DMS 273 treated with DMSO at 0.1 percent for 48 hours (cell line): ENCODE results near the gene CSHL1.
"Not testable (repeated sequence)": the region's sequence is repeated elsewhere in the genome, so short reads cannot be mapped to it uniquely, and the experiment has no call there.

Source experiments
- DNase-seq: peaks from one replicate; lab custom pipeline; 2025; lab: John Stamatoyannopoulos, UW

CSHL1 gene

DNA sequence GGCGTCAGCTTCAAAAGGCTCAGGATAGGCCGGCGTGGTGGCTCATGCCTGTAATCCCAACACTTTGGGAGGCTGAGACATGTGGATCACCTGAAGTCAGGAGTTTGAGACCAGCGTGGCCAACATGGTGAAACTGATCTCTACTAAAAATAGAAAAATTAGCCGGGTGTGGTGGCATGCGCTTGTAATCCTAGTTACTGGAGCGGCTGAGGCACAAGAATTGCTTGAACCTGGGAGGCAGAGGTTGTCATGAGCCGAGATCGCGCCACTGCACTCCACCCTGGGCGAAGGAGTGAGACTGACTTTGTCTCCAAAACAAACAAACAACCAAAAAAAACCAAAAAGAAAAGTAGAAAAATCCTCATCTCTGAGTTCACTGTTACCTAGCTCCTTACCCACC is 25.9 kb downstream of the CSHL1 start:
- not testable (repeated sequence) for DNase-seq

DNA sequence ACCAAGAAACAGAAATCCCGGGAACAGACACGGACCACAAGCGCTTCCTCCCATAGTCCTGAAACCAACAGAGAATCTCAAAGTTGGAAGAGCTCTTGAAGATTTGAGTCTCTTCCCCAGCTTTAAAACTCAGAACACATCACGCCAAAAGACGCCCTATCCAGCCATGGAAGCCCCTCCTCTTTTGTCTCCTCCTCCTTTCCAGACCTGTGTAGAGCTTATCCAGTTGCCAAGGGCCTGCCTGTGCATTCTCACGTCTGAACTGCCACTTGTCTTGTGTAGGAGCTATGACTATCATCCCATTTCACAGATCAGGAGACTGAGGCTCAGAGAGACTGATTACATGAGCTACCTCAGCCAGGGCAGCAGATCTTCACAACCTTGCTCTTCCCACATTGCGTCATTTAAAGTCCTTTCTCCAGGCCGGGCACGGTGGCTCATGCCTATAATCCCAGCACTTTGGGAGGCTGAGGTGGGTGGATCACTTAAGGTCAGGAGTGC is 28.4 kb downstream of the CSHL1 start:
- DNase-seq: not testable (repeated sequence)

DNA sequence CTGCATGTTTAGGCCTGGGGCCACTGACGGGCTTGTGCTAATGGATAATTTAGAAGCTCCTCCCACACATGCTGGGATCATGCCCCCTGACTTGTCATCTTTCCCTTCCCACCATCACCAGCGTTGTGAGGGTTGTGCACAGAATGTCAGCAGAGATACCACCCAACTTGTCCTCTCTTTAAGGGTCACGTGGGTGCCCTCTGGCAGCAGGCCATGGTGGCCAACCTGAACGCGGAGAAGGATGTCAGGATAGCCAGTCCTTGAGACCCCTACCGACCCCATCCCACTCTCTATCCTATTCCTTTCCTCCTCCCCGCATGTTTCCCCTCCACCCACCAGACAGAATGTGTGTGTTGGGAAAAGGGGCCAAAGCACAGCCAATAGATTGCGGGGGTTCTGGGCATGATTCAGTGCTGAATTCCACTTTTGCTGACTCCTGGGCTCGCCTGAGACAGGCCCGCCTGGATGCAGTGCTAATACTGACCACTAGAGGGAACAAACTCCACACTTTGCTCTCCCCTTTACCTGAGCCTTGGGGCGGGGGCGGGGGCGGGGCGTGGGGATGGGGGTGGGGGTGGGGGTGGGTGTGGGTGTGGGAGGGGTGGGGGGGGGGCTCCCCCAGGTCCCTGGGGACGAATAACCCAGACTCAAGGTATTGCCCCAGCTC is 29.0 kb downstream of the CSHL1 start, which contains the start of gene GH2:
Gene GH2 (minus strand): TSS at position 10 of the 667 bp plus-strand sequence. CDS start 143 bp downstream, outside the sequence.
- no peak for DNase-seq

DNA sequence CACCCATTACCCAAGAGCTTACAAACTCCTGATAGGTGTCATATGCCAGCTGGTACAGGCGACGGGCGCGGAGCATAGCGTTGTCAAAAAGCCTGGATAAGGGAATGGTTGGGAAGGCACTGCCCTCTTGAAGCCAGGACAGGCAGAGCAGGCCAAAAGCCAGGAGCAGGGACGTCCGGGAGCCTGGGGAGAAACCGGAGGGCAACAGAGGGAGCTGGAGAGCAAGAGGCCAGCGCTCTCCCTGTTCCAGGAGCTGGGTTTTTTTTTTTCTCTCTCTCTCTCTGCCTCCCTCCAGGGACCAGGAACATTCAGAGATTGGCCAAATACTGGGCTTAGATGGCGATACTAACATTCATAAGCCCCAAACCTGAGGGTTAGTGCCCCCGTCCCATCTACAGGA is 29.7 kb downstream of the CSHL1 start:
- DNase-seq: not testable (repeated sequence)

DNA sequence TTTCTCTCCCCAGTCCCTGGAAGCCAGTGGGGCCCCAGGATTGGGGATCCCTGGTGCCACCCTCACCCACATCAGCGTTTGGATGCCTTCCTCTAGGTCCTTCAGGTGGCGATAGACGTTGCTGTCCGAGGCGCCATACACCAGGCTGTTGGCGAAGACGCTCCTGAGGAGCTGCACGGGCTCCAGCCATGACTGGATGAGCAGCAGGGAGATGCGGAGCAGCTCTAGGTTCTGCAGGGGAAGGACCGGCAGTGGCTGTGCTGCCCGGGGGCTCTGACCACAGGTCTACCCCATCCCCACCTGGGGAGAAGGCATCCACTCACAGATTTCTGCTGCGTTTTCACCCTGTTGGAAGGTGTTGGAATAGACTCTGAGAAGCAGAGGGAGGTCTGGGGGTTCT is 30.4 kb downstream of the CSHL1 start:
- no peak for DNase-seq

DNA sequence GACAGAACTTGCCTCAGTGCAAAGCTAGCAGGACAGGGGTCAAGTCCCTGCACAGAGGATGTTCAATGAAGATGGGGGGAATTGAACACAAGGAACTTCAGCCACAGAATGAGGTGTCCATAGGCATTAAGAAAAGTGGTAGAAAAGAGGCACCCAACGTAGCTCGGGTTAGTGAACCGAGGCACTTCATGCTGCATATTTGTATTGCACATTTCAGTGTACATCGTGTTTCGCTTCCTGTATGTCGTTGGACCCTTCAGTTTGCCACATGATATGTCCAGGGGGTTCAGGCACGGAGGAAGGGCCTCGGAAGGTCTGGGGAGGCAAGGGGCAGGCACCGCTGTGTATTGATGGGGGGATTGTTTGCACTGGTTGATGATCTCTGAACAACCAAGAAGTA is 32.6 kb downstream of the CSHL1 start:
- DNase-seq: not testable (repeated sequence)

DNA sequence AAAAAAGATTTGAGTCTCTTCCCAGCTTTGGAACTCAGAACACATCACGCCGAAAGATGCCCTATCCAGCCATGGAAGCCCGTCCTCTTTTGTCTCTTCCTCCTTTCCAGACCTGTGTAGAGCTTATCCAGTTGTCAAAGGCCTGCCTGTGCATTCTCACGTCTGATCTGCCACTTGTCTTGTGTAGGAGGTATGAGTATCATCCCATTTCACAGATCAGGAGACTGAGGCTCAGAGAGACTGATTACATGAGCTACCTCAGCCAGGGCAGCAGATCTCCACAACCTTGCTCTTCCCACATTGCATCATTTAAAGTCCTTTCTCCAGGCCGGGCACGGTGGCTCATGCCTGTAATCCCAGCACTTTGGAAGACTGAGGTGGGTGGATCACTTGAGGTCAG is 36.4 kb downstream of the CSHL1 start:
- not testable (repeated sequence) for DNase-seq

DNA sequence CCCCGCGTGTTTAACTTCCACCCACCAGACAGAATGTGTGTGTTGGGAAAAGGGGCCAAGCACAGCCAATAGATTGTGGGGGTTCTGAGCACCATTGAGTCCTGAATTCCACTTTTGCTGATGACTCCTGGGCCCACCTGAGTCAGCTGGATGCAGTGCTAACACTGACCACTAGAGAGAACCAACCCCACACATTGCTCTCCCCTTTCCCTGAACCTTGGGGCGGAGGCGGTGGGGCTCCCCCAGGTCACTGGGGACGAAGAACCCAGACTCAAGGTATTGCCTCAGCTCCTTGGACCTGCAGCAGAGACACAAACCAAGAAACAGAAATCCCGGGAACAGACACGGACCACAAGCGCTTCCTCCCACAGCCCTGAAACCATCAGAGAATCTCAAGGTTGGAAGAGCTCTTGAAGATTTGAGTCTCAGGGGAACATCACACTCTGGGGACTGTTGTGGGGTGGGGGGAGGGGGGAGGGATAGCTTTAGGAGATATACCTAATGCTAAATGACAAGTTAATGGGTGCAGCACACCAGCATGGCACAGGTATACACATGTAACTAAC is 36.9 kb downstream of the CSHL1 start:
- not testable (repeated sequence) for DNase-seq

DNA sequence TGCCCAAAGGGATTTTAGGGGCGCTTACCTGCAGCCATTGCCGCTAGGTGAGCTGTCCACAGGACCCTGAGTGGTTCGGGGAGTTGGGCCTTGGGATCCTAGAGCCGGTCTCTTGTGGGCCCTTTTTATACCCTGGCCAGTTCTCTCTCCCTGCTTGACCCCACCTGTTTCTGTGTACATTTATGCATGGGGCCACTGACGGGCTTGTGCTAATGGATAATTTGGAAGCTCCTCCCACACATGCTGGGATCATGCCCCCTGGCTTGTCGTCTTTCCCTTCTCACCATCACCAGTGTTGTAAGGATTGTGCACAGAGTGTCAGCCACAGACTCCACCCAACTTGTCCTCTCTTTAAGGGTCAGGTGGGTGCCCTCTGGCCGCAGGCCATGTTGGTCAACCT is 37.5 kb downstream of the CSHL1 start, which contains the start of gene CSH2:
Gene CSH2 (minus strand): TSS at position 101 of the 400 bp plus-strand sequence. CDS start 63 bp downstream, at position 38.
- not testable (repeated sequence) for DNase-seq

DNA sequence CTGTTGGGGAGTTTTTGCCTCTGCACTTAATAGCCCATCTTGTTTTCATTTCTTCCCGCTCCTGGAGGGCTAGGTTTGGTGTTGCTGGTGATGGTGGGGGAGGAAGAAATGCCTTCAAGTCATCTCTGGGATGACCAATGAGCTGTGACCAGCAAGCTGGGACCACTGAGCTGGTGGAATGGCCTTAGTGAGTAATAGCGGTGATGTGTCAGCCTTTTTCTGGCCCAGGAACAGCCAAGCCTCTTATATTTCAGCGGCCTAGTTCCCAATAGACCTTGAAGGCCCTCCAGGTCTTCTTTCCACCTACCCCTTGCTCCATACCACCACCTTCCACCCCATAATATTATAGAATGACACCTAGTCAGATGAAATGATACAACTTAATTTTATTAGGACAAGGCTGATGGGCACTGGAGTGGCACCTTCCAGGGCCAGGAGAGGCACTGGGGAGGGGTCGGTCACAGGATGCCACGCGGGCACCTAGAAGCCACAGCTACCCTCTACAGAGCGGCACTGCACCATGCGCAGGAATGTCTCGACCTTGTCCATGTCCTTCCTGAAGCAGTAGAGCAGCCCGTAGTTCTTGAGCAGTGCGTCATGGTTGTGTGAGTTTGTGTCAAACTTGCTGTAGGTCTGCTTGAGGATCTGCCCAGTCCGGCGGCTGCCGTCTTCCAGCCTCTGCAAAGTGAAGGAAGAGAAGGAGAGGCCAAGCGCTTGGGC is 39.3 kb downstream of the CSHL1 start:
- not testable (repeated sequence) for DNase-seq

DNA sequence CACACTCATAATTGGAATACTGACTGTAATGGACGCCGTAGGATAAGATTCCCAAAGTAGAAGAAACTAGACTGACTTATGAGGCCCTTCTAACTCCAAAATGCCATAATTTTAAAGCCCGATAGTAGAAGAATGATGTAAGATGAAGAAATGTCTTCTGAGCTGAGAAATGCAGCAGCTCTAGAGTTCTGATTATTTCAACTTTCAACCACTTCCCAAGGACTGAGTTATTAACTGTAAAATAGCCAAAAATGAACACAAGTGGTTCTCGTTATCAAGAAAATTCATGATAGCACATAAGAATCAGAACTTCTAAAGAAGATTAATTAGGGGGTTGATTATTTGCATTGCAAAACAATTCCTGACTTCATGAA is 40.8 kb downstream of the CSHL1 start:
- not testable (repeated sequence) for DNase-seq

DNA sequence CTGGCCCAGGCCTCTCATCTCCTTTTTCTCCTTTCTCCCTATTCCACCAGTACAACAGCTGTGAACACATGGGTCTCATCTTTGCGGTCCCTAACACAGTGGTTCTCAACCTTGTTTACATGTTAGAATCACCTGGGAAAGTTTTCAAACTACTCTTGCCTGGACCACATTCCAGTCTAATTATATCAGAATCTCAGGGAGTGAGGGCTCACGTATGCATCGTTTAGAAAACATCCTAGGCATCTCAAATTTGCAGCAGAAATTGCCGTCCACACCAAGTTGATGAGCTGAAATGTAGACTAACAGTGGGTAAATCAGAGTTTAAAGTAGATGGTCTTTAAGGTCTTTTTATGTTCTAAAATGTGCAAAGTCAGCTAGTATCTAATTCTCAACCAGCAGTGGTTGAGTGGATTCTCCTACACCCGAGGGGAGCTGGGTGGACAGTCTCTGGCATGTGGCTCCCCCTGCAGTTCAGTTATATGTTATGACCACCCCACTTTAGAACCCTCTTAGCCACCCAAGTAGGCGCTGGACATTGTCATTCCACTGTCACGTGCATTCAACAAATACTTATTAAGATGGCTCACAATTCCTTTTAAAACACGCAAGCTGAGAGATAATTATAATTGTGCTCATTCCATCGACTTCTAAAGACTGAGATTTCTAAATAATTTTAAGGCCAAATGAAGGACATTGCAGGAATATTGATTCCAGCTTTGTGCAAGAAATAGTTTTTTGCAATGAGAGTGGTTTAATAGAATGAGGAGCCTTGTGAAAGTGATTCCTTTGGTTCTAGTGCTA is 41.4 kb downstream of the CSHL1 start:
- not testable (repeated sequence) for DNase-seq

DNA sequence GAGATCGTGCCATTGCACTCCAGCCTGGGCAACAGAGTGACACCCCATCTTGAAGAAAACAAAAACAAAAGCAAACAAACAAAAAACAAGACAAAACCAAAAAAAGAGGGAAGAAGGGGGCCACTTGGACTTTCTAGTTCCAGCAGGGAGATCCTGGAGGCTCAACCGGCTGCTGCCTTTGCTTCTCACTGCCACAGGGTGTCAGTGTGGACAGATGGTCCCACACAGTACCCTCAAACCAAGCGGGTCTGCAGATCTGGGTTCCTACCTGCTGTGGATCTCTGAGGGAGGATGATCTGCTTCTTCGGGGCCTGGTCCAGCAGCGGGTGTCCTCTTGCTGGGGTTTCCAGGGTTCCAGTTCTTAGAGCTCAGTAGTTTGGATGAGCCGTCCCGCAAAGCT is 44.4 kb downstream of the CSHL1 start:
- DNase-seq: not testable (repeated sequence)
